ENCODE measurements around the gene RIPOR3.

GRCh38 chr20:50701041-50701963 is 10.0 kb upstream of the RIPOR3 start:
- no peak for TF ChIP-seq CTCF (IDR thresholded peaks at IDR 0.05)
- TF ChIP-seq POLR2A (IDR thresholded peaks at IDR 0.05), result no peak

Data from lower leg skin (tissue), 3 donors.